GM23338 (cell line): ENCODE data around the gene AGAP9.
"Not testable (repeated sequence)": the region's sequence is repeated elsewhere in the genome, so short reads cannot be mapped to it uniquely, and the experiment has no call there.

ENCODE experiments used
- EZH2 ChIP-seq: fragments of 200-600 bp; sonication (generic); IDR thresholded peaks from one replicate; pipeline ENCODE4 v1.8.0; 2017; ENCODE audit warnings: antibody characterized with exemption, mild to moderate bottlenecking, low read depth; ENCODE audit not compliant: unreplicated experiment
- TF ChIP-seq, protein P1 (sequence below), 2 experiments: fragments of 200-600 bp in 1 of 2; sonication (generic) in 1 of 2; conservative IDR thresholded peaks; 2 replicates each; pipeline versions ENCODE4 v1.5.1 to v1.6.1; 2016 to 2017; ENCODE audit warnings: antibody characterized with exemption in 2 of 2, low read depth in 2 of 2, mild to moderate bottlenecking in 2 of 2, moderate library complexity in 1 of 2

GRCh38 chr10:47462577-47463358 is 60.7 kb downstream of the AGAP9 start:
- TF ChIP-seq, protein P1, sequence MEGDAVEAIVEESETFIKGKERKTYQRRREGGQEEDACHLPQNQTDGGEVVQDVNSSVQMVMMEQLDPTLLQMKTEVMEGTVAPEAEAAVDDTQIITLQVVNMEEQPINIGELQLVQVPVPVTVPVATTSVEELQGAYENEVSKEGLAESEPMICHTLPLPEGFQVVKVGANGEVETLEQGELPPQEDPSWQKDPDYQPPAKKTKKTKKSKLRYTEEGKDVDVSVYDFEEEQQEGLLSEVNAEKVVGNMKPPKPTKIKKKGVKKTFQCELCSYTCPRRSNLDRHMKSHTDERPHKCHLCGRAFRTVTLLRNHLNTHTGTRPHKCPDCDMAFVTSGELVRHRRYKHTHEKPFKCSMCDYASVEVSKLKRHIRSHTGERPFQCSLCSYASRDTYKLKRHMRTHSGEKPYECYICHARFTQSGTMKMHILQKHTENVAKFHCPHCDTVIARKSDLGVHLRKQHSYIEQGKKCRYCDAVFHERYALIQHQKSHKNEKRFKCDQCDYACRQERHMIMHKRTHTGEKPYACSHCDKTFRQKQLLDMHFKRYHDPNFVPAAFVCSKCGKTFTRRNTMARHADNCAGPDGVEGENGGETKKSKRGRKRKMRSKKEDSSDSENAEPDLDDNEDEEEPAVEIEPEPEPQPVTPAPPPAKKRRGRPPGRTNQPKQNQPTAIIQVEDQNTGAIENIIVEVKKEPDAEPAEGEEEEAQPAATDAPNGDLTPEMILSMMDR (conservative IDR thresholded peaks at IDR 0.05; ENCODE audit: low read depth in 2 of 2), result not testable (repeated sequence)
- not testable (repeated sequence) for TF ChIP-seq EZH2
